MCF 10A (cell line): ENCODE results near the gene HERPUD1. TPM values are rescaled to one million over a fixed set of nuclear protein-coding genes. Genes with fewer than 3 reads are reported as not detected.

Experiments used
- BruUV-seq: library from RNA; stranded (reverse); fragments of 400-500 nt; replicated peaks from 2 replicates; lab custom pipeline; 2021; lab: Mats Ljungman, UMichigan
- CTCF ChIA-PET: fragments of 300-600 bp; sonication (Branson Sonifier 250); formaldehyde crosslinking; extraction: SDS; loops from one replicate; lab custom pipeline; 2021; ENCODE audit warnings: antibody characterized with exemption, inconsistent platforms; lab: Yijun Ruan, JAX
- POLR2A ChIA-PET: fragments of 300-600, 350-650 bp; sonication (Branson Sonifier 250); formaldehyde crosslinking; extraction: SDS; loops from one replicate; lab custom pipeline; 2020; ENCODE audit warnings: antibody characterized with exemption, inconsistent platforms; lab: Yijun Ruan, JAX
- DNase-seq: peaks from one replicate; pipeline ENCODE4 v3.0.0-alpha.2; 2018; ENCODE audit not compliant: unreplicated experiment
- H3K27ac Mint-ChIP-seq: one replicate; pipeline ENCODE4 v1.8.0; 2022; ENCODE audit warnings: mild to moderate bottlenecking, low read depth, mixed read lengths; ENCODE audit not compliant: unreplicated experiment
- H3K27me3 Mint-ChIP-seq: one replicate; pipeline ENCODE4 v1.8.0; 2022; ENCODE audit warnings: mixed read lengths; ENCODE audit not compliant: insufficient read depth, unreplicated experiment
- H3K36me3 Mint-ChIP-seq: one replicate; pipeline ENCODE4 v1.8.0; 2022; ENCODE audit warnings: mild to moderate bottlenecking, moderate library complexity, mixed read lengths; ENCODE audit not compliant: insufficient read depth, unreplicated experiment
- H3K4me1 Mint-ChIP-seq: one replicate; pipeline ENCODE4 v1.8.0; 2022; ENCODE audit warnings: mixed read lengths; ENCODE audit not compliant: insufficient read depth, unreplicated experiment
- H3K4me3 Mint-ChIP-seq: one replicate; pipeline ENCODE4 v1.8.0; 2022; ENCODE audit warnings: mild to moderate bottlenecking, moderate library complexity, mixed read lengths; ENCODE audit not compliant: unreplicated experiment
- H3K9me3 Mint-ChIP-seq: one replicate; pipeline ENCODE4 v1.8.0; 2022; ENCODE audit warnings: mixed read lengths; ENCODE audit not compliant: unreplicated experiment
- CTCF ChIP-seq: fragments of 200-600 bp; IDR thresholded peaks from one replicate; pipeline ENCODE4 v1.8.0; 2022; ENCODE audit warnings: antibody characterized with exemption, mild to moderate bottlenecking; ENCODE audit not compliant: unreplicated experiment
- intact Hi-C: fragments of 100-400 bp; cut with micrococcal nuclease; formaldehyde crosslinking; loops from 2 replicates; pipeline ENCODE4 v1.14.1; 2022
- total RNA-seq: library from RNA; stranded (reverse); gene quantifications from 2 replicates; pipeline ENCODE4 v1.2.3, GENCODE V29; 2022

Gene HERPUD1
- total RNA-seq, 1 experiment from 2014 or later = 201 TPM

DNA sequence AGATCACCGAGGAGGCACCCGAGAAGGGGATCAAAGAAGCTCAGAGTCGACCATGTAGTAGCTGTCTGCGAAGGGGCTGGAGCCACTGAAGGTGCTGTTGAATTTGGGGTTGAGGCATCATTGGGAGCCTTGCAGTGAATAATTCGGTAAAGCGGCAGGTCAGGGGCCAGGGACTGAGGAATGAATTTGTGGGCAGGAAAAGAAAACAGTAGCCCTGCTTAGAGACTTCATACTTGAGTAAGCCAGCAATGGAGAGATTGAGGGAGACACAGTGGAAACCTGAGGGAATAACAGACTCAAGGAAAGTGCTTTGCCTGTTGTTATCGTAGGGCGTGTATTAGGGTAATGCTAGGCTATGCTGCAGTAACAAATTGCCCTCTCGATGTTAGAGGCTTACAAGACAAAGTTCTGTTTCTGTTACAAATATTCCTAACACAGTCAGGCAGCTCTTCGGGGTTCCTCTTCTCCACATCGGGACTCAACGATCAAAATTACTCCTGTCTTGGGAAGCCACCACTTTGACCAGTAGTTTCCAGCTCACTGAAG is 13.4 kb upstream of the HERPUD1 start:
- Mint-ChIP-seq H3K27me3 (peaks cover 30% of the 10 kb centered on the region), H3K9me3 (no peaks in the 10 kb centered on the region), H3K4me1 (no peaks in the 10 kb centered on the region), H3K27ac (no peak overlapping the region), H3K4me3 (no peak overlapping the region), H3K36me3 (no peaks in the 10 kb centered on the region)
- DNase-seq = no peak
- CTCF ChIA-PET = interaction anchor here (0.6 to 1.2 kb wide), 4 partner anchors 45 to 314 kb away, joined by 3 to 4 read pairs (median 3); no protein-coding TSS in a partner anchor
- POLR2A ChIA-PET = interaction anchor here (1.2 kb wide), 1 partner anchor 15 kb away, joined by 4 read pairs; no protein-coding TSS in a partner anchor
- no peak for TF ChIP-seq CTCF
- intact Hi-C loops = no loop called here
- no TSS peak for BruUV-seq

- no TSS peak for BruUV-seq
- ChIA-PET CTCF (interaction anchor here (0.6 to 1.2 kb wide), 5 partner anchors 16 to 103 kb away, joined by 3 read pairs; partner anchors contain the start of gene NLRC5), POLR2A (interaction anchor here (1.0 to 1.2 kb wide), 2 partner anchors 12 to 14 kb away, joined by 4 read pairs; partner anchors contain the start of gene HERPUD1)
- intact Hi-C loops = no loop called here
- DNase-seq = no peak
- Mint-ChIP-seq H3K4me3 (no peak overlapping the region), H3K27ac (no peak overlapping the region), H3K27me3 (peaks cover 30% of the 10 kb centered on the region), H3K9me3 (no peaks in the 10 kb centered on the region), H3K4me1 (no peaks in the 10 kb centered on the region), H3K36me3 (no peaks in the 10 kb centered on the region)
- no peak for TF ChIP-seq CTCF
Measured at GRCh38 chr16:56919099-56919800, 12.7 kb upstream of the HERPUD1 start.

DNA sequence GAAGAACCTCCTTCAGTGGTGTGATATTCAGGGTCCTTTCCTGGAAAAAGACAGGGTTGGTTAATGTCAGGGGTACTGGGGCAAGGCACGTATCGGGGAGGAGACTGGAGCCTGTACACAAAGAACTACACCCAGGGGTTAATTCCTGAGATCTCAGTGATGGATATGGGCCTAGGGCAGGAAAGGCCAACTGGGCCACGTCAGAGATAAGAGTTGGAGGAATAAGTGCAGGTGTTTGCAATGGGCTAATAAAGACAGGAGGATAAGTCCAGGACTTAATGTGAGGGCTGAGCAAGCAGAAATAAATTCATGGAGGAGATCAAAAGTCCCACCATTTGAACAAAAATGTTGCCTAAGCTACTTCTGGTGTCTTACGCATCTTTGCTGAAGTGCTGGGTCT is 10.4 kb upstream of the HERPUD1 start:
- Mint-ChIP-seq H3K4me1 (no peaks in the 10 kb centered on the region), H3K27me3 (peaks cover 30% of the 10 kb centered on the region), H3K27ac (no peak overlapping the region), H3K4me3 (no peak overlapping the region), H3K9me3 (no peaks in the 10 kb centered on the region), H3K36me3 (no peaks in the 10 kb centered on the region)
- CTCF ChIA-PET = no interaction called here
- POLR2A ChIA-PET = no interaction called here
- TF ChIP-seq CTCF = no peak
- no peak for DNase-seq
- no TSS peak for BruUV-seq
- intact Hi-C loops = no loop called here

- Mint-ChIP-seq H3K4me1 (no peaks in the 10 kb centered on the region), H3K27ac (no peak overlapping the region), H3K4me3 (no peak overlapping the region), H3K9me3 (no peaks in the 10 kb centered on the region), H3K36me3 (no peaks in the 10 kb centered on the region), H3K27me3 (peaks cover 12% of the 10 kb centered on the region)
- no peak for TF ChIP-seq CTCF
- no TSS peak for BruUV-seq
- POLR2A ChIA-PET = interaction anchor here (1.0 to 2.0 kb wide), 2 partner anchors 9 to 40 kb away, joined by 3 to 7 read pairs; partner anchors contain the start of gene HERPUD1
- no peak for DNase-seq
- CTCF ChIA-PET = interaction anchor here (0.5 kb wide), 1 partner anchor 11 kb away, joined by 4 read pairs; no protein-coding TSS in a partner anchor
- intact Hi-C loops = no loop called here
Measured at GRCh38 chr16:56923481-56924091, 8.4 kb upstream of the HERPUD1 start.
